ENCODE measurements around the gene OGFOD3. TPM values are rescaled to one million over a fixed set of nuclear protein-coding genes. Genes with fewer than 3 reads are reported as not detected.

The OGFOD3 gene
- total and polyA plus RNA-seq, 9 of the 15 experiments (the other 6 are each of a cell fraction or from before 2014, with no cell fraction given), result 0.69 to 44.7 (median 18.9) TPM

DNA sequence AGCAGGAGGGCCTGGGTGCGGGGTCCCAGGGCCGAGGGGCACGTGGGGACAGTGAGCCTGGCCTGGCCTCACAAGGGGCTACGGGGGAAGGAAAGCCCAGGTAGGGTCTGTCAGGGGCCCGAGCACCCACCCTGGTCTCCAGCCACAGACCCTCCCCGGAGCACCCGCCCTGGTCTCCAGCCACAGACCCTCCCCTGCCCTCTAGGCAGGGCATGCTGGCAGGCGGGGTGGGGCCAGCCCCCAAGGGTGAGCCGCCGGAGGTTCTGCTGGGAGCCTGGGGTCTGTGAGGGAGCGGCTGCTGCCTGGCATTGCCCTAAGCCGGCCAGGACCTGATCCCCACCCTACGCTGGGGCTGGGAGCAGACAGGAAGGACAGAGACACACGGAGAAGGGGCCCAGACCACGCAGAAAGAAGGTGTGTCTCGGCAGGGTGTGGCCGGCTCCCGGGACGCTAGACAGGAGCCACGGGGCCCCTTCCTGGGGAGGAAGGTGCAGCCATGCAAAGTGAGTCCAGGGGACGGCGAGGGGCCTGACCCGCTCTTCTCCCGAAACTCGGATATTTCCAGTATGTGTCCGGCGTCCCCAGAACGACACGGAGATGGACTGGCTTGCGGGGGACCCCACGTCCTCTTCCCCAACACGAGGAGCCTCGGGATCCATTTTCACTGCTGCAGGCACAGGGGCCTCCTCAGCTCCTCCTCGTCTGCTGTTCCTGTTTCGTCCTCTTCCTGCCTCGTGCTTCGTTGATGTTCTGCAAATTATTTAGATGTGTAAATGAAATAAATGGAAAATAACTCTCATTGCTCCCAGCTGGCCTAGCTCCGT, 31.3 kb downstream of the OGFOD3 start:
- ChIA-PET CTCF (ENCODE audit: low intra/inter-chr PET ratio) (no interaction called here), POLR2A (no interaction called here)
- peaks cover 0 to 67% of the 10 kb centered on the region in 2 experiments; a peak in 3 of 5 replicates for H3K4me1 ChIP-seq (replicated peaks in 1 of 2; ENCODE audit: control insufficient read depth in 2 of 2, insufficient read depth in 2 of 2, low read length in 2 of 2)
- intact Hi-C loops (cut with micrococcal nuclease) (no loop called here), in situ Hi-C loops (cut with MboI) (no loop called here)
- H3K4me2 ChIP-seq (ENCODE audit: insufficient read depth, low read length), result no peak overlapping the region
- no peak overlapping the region; the same call in 1 of the 2 replicates for H2AFZ ChIP-seq (ENCODE audit: low read depth, low read length)
- H3K9ac ChIP-seq (ENCODE audit: insufficient read depth in 1 of 2, low read depth in 2 of 2, low read length in 2 of 2), result peak overlapping the region in 1 of 2 experiments; percentile 89; a peak in 2 of 4 replicates
- no peak overlapping the region for H3K4me3 ChIP-seq
- FAIRE-seq (peak; percentile 67), ATAC-seq (peak; percentile 42), DNase-seq (ENCODE audit: extremely low read depth in 1 of 4, low spot score in 3 of 4) (peak in 2 of 4 experiments; percentile 49 to 55)
- H3K27me3 ChIP-seq (ENCODE audit: control insufficient read depth in 2 of 2, insufficient read depth in 2 of 2, low read length in 2 of 2), result peaks cover 0 to 7% of the 10 kb centered on the region in 2 experiments; a peak in 1 of 5 replicates
- no TSS peak for BruUV-seq (replicated peaks)
- H3K27ac ChIP-seq (ENCODE audit: extremely low read depth, low read depth, low read length), result no peak overlapping the region
- no peaks in the 10 kb centered on the region for H4K20me1 ChIP-seq (replicated peaks; ENCODE audit: control insufficient read depth, insufficient read depth, low read length)
- 20% methylated on average over 34 of the region's 38 CpGs for WGBS (ENCODE audit: insufficient coverage, low coverage, missing lambda C conversion rate)
- H3K9me1 ChIP-seq (ENCODE audit: control insufficient read depth, insufficient read depth, low read length), result no peaks in the 10 kb centered on the region
- peaks cover 6% of the 10 kb centered on the region; the same call in 1 of the 3 replicates for H3K36me3 ChIP-seq (ENCODE audit: control insufficient read depth, insufficient read depth, low read length)
- H3K9me3 ChIP-seq (replicated peaks; ENCODE audit: control insufficient read depth, insufficient read depth, low read depth, low read length), result no peaks in the 10 kb centered on the region
- H3K79me2 ChIP-seq (ENCODE audit: control insufficient read depth, insufficient read depth, low read length), result no peaks in the 10 kb centered on the region
- TF ChIP-seq PRDM10 (IDR thresholded peaks at IDR 0.05; ENCODE audit: partially characterized antibody) (peak; percentile 72), DMBX1 (CRISPR knock-in tag; IDR thresholded peaks at IDR 0.05; ENCODE audit: borderline replicate concordance) (no peak), SPI1 (IDR thresholded peaks at IDR 0.05; ENCODE audit: borderline replicate concordance, low read depth, low read length) (0 out of 2 replicates have a peak, but pooled peaks have one; percentile 0), KAT8 (IDR thresholded peaks at IDR 0.05; ENCODE audit: low read depth) (no peak), ZFX (CRISPR knock-in tag; IDR thresholded peaks at IDR 0.05) (no peak), NCOA2 (IDR thresholded peaks at IDR 0.05; ENCODE audit: partially characterized antibody in 2 of 2) (no peak), ZNF445 (CRISPR knock-in tag; IDR thresholded peaks at IDR 0.05; ENCODE audit: low read depth) (no peak)
- TF ChIP-seq, protein P1, sequence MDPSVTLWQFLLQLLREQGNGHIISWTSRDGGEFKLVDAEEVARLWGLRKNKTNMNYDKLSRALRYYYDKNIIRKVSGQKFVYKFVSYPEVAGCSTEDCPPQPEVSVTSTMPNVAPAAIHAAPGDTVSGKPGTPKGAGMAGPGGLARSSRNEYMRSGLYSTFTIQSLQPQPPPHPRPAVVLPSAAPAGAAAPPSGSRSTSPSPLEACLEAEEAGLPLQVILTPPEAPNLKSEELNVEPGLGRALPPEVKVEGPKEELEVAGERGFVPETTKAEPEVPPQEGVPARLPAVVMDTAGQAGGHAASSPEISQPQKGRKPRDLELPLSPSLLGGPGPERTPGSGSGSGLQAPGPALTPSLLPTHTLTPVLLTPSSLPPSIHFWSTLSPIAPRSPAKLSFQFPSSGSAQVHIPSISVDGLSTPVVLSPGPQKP (CRISPR knock-in tag; IDR thresholded peaks at IDR 0.05), result no peak
- TF ChIP-seq, protein P2, sequence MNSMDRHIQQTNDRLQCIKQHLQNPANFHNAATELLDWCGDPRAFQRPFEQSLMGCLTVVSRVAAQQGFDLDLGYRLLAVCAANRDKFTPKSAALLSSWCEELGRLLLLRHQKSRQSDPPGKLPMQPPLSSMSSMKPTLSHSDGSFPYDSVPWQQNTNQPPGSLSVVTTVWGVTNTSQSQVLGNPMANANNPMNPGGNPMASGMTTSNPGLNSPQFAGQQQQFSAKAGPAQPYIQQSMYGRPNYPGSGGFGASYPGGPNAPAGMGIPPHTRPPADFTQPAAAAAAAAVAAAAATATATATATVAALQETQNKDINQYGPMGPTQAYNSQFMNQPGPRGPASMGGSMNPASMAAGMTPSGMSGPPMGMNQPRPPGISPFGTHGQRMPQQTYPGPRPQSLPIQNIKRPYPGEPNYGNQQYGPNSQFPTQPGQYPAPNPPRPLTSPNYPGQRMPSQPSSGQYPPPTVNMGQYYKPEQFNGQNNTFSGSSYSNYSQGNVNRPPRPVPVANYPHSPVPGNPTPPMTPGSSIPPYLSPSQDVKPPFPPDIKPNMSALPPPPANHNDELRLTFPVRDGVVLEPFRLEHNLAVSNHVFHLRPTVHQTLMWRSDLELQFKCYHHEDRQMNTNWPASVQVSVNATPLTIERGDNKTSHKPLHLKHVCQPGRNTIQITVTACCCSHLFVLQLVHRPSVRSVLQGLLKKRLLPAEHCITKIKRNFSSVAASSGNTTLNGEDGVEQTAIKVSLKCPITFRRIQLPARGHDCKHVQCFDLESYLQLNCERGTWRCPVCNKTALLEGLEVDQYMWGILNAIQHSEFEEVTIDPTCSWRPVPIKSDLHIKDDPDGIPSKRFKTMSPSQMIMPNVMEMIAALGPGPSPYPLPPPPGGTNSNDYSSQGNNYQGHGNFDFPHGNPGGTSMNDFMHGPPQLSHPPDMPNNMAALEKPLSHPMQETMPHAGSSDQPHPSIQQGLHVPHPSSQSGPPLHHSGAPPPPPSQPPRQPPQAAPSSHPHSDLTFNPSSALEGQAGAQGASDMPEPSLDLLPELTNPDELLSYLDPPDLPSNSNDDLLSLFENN (IDR thresholded peaks at IDR 0.05; ENCODE audit: low read depth in 2 of 2, low read length in 2 of 2), result no peak
